MM.1S (cell line): ENCODE data around the gene YOD1.

Source experiments
- CTCF ChIP-seq: fragments of 300-600 bp; sonication (generic); IDR thresholded peaks from 2 replicates; pipeline ENCODE4 v1.5.1; 2016; ENCODE audit warnings: antibody characterized with exemption, low read length, mixed read lengths
- EZH2 ChIP-seq: fragments of 300-600 bp; sonication (generic); optimal IDR thresholded peaks from 2 replicates; pipeline ENCODE3; 2017; ENCODE audit warnings: low read depth, mild to moderate bottlenecking, antibody characterized with exemption, low read length, mixed read lengths

- no peak for TF ChIP-seq EZH2
- no peak for TF ChIP-seq CTCF
Observed at GRCh38 chr1:207014728-207015127, 36.3 kb downstream of the YOD1 start.
